ENCODE measurements around the gene NMNAT2.

DNA sequence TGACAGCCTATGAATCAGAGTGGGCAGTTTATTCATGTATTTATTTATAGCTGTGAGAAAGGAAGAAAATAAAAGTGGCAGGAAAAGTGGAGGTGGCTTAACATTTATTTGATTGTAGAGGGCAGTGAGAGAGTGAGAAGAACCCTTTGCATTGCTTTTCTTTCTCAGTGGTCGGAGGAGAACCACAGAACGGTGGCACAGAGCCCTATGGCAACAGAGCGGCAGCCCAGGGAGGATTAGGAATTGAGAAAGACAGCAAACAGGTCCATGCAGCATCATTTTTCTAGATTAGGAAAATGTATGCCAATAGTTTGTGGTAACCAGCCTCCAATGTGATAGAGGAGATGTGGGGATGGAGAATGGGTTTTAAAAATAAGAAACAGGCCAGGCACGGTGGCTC is 53.1 kb downstream of the NMNAT2 start:
- TF ChIP-seq YY1 (IDR thresholded peaks at IDR 0.05; ENCODE audit: insufficient read depth, insufficient read length) = no peak
- no peak for TF ChIP-seq ZNF274 (IDR thresholded peaks at IDR 0.05; ENCODE audit: low read depth, low read length)
- TF ChIP-seq SUZ12 (IDR thresholded peaks at IDR 0.05; ENCODE audit: extremely low read depth, insufficient read depth, insufficient read length) = no peak

Data from NT2/D1 (cell line).